GM12875 (cell line): Measurements from ENCODE around the gene OLFM3.

Experiments used
- H3K4me3 ChIP-seq: one replicate; pipeline ENCODE4 v1.5.1; 2011; ENCODE audit warnings: low read depth, low read length, control low read depth
- TF ChIP-seq, protein P1 (sequence below): IDR thresholded peaks from 2 replicates; pipeline ENCODE4 v1.5.1; 2011; ENCODE audit warnings: low read depth, mild to moderate bottlenecking, control low read depth, inconsistent platforms, low read length, moderate library complexity, borderline replicate concordance; ENCODE audit not compliant: insufficient read depth

OLFM3 gene

DNA sequence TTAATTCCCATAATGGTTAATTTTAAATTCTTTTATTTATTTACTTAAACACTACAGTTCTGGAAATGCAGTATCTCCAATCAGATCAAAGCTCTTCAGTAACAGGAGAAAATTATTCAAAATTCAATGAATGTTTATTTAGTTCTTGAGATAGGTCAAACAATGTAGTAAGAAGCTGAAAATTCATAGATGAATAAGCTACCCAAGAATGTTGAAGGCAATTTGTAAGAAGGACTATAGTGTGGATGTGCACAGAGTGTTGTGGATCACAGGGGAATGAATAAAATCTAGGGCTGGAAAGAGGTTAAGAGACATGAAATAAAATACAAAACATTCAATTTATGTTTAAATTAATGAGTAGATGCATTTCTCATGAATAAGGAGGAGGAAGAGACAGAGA, 72.0 kb downstream of the OLFM3 start:
- H3K4me3 ChIP-seq, result no peak overlapping the region
- TF ChIP-seq, protein P1, sequence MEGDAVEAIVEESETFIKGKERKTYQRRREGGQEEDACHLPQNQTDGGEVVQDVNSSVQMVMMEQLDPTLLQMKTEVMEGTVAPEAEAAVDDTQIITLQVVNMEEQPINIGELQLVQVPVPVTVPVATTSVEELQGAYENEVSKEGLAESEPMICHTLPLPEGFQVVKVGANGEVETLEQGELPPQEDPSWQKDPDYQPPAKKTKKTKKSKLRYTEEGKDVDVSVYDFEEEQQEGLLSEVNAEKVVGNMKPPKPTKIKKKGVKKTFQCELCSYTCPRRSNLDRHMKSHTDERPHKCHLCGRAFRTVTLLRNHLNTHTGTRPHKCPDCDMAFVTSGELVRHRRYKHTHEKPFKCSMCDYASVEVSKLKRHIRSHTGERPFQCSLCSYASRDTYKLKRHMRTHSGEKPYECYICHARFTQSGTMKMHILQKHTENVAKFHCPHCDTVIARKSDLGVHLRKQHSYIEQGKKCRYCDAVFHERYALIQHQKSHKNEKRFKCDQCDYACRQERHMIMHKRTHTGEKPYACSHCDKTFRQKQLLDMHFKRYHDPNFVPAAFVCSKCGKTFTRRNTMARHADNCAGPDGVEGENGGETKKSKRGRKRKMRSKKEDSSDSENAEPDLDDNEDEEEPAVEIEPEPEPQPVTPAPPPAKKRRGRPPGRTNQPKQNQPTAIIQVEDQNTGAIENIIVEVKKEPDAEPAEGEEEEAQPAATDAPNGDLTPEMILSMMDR, result no peak

- TF ChIP-seq, protein P1, result no peak
- H3K4me3 ChIP-seq, result no peak overlapping the region
Measured at GRCh38 chr1:101920577-101920976, 76.1 kb downstream of the OLFM3 start.

GRCh38 chr1:101918277-101918676, 78.4 kb downstream of the OLFM3 start:
- H3K4me3 ChIP-seq, result no peak overlapping the region
- TF ChIP-seq, protein P1, result no peak

- TF ChIP-seq, protein P1, result no peak
- no peak overlapping the region for H3K4me3 ChIP-seq
Measured at GRCh38 chr1:101915597-101915996, 81.1 kb downstream of the OLFM3 start.

- TF ChIP-seq, protein P1, result no peak
- H3K4me3 ChIP-seq, result no peak overlapping the region
Measured at GRCh38 chr1:101914473-101915242, 82.1 kb downstream of the OLFM3 start.

DNA sequence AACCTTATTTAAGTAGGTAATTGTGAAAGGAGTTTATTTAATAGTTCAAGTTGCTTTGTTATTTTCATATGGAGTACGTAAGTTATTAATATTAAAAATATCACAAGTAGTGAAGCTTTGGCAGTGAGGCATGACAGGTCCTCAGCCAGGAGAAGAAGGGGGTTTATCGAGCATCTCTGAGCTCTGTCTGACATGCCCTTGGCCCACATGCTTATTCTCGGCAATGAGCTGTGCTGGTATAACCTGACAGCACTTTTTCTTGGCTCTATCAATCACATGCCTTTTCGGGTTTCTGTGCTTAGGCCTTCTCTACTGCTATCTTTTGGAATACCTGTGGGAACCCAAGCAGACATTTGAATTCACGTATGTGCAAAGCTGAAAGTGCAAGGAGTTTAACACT, 84.8 kb downstream of the OLFM3 start:
- no peak overlapping the region for H3K4me3 ChIP-seq
- TF ChIP-seq, protein P1, result no peak

DNA sequence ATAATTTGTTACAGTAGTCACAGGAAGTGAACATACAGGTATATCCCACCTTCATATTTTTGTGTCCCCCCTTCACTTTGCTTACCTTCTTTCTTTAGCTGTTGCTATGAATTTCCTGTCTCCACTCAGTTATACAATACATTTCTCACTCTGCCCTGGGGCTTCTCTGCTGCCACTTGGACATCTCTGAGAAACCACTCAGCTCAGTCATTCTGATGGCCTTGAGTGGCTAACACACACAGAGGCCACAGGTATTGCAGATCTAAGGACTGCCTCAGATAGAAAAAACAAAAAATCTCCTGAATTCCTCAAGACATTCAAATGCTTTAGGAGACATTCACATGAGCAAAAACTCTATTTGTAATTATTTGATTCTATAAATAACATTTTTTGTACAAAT, 87.7 kb downstream of the OLFM3 start:
- TF ChIP-seq, protein P1, result no peak
- H3K4me3 ChIP-seq, result no peak overlapping the region
